H1 (cell line): Measurements from ENCODE around the gene IGLON5. TPM values are rescaled to one million over a fixed set of nuclear protein-coding genes. Genes with fewer than 3 reads are reported as not detected.

Experiments
- CTCF ChIA-PET: fragments of 300-600 bp; sonication (Branson Sonifier 250); formaldehyde crosslinking; loops from one replicate; lab custom pipeline; 2021; ENCODE audit not compliant: partially characterized antibody; lab: Charles Lee
- POLR2A ChIA-PET: fragments of 300-600 bp; sonication (Branson Sonifier 250); formaldehyde crosslinking; loops from one replicate; lab custom pipeline; 2021; ENCODE audit warnings: inconsistent platforms; ENCODE audit not compliant: partially characterized antibody; lab: Charles Lee
- DNase-seq, 2 experiments: peaks; one replicate each; pipeline versions ENCODE4 v3.0.0 to v3.0.0-alpha.2; 2010 to 2022; ENCODE audit warnings: low spot score in 2 of 2, low read depth in 1 of 2, mixed read lengths in 1 of 2
- FAIRE-seq: peaks from 2 replicates; lab custom pipeline; 2011; peaks lifted over from hg19 to GRCh38; lab: Jason Lieb, UNC
- H2AFZ ChIP-seq: 2 replicates; pipeline ENCODE4 v1.8.1; 2012; ENCODE audit warnings: low read length, inconsistent platforms
- H2AK5ac ChIP-seq: 2 replicates; pipeline ENCODE4 v1.6.1; 2013; ENCODE audit warnings: low read depth, low read length
- H2BK120ac ChIP-seq: replicated peaks from 2 replicates; pipeline ENCODE3; 2013; ENCODE audit warnings: low read depth, low read length, inconsistent platforms
- H2BK12ac ChIP-seq: 2 replicates; pipeline ENCODE4 v1.6.1; 2013; ENCODE audit warnings: low read depth, low read length
- H2BK15ac ChIP-seq: 2 replicates; pipeline ENCODE4 v1.6.1; 2013; ENCODE audit warnings: low read length
- H2BK20ac ChIP-seq: 2 replicates; pipeline ENCODE4 v1.6.1; 2013; ENCODE audit warnings: low read length
- H2BK5ac ChIP-seq: 2 replicates; pipeline ENCODE4 v1.6.1; 2013; ENCODE audit warnings: low read depth, low read length
- H3K14ac ChIP-seq: 2 replicates; pipeline ENCODE4 v1.6.1; 2013; ENCODE audit warnings: inconsistent platforms; ENCODE audit not compliant: insufficient read length
- H3K18ac ChIP-seq: 2 replicates; pipeline ENCODE4 v1.6.1; 2013; ENCODE audit warnings: low read length; ENCODE audit errors: extremely low read depth
- H3K23ac ChIP-seq: 2 replicates; pipeline ENCODE4 v1.6.1; 2013; ENCODE audit warnings: inconsistent platforms; ENCODE audit not compliant: insufficient read length
- H3K23me2 ChIP-seq: 2 replicates; pipeline ENCODE4 v1.6.1; 2013; ENCODE audit warnings: low read depth, low read length
- H3K27ac ChIP-seq: 2 replicates; pipeline ENCODE4 v1.6.1; 2011; ENCODE audit warnings: low read depth, low read length, inconsistent platforms
- H3K27me3 ChIP-seq, 4 experiments: replicated peaks in 1 of 4; 1 replicate in 1 of 4; 2 replicates in 3 of 4; pipeline versions ENCODE4 v1.6.1 to v1.8.1; 2011 to 2013; ENCODE audit warnings: low read length in 3 of 4, mild to moderate bottlenecking in 3 of 4, inconsistent platforms in 2 of 4, mixed read lengths in 2 of 4, moderate library complexity in 1 of 4; ENCODE audit not compliant: control insufficient read depth in 3 of 4, insufficient read depth in 3 of 4; ENCODE audit errors: extremely low read depth in 1 of 4
- H3K36me3 ChIP-seq, 4 experiments: 2 replicates each; pipeline versions ENCODE4 v1.6.1 to v1.8.1; 2011 to 2013; ENCODE audit warnings: mild to moderate bottlenecking in 4 of 4, low read length in 3 of 4, moderate library complexity in 2 of 4, control low read depth in 1 of 4, inconsistent platforms in 1 of 4; ENCODE audit not compliant: insufficient read depth in 4 of 4, control insufficient read depth in 2 of 4
- H3K4ac ChIP-seq: replicated peaks from 2 replicates; pipeline ENCODE3; 2013; ENCODE audit warnings: low read length, low read depth, mixed read lengths, inconsistent platforms; ENCODE audit not compliant: insufficient read length
- H3K4me1 ChIP-seq, 4 experiments: replicated peaks in 1 of 4; 1 replicate in 1 of 4; 2 replicates in 3 of 4; pipeline versions ENCODE4 v1.6.1 to v1.8.1; 2011 to 2013; ENCODE audit warnings: low read length in 3 of 4, inconsistent platforms in 2 of 4, mixed read lengths in 1 of 4; ENCODE audit not compliant: insufficient read depth in 4 of 4, control insufficient read depth in 3 of 4
- H3K4me2 ChIP-seq, 2 experiments: 2 replicates each; pipeline versions ENCODE4 v1.6.1 to v1.8.1; 2011 to 2013; ENCODE audit warnings: low read depth in 2 of 2, low read length in 2 of 2, control low read depth in 1 of 2, inconsistent platforms in 1 of 2, mild to moderate bottlenecking in 1 of 2; ENCODE audit not compliant: insufficient read depth in 1 of 2
- H3K4me3 ChIP-seq, 4 experiments: fragments of 200-600, 300-600 bp in 1 of 4; sonication (generic), shearing (Covaris generic), sonication (Bioruptor Twin) in 1 of 4; 2 replicates each; pipeline versions ENCODE4 v1.5.1 to v1.8.1; 2011 to 2016; ENCODE audit warnings: low read length in 4 of 4, low read depth in 3 of 4, control low read depth in 2 of 4, inconsistent platforms in 2 of 4, mild to moderate bottlenecking in 2 of 4, mixed read lengths in 1 of 4, moderate library complexity in 1 of 4; ENCODE audit not compliant: insufficient read depth in 2 of 4; ENCODE audit errors: extremely low read depth in 1 of 4
- H3K56ac ChIP-seq: replicated peaks from 2 replicates; pipeline ENCODE3; 2013; ENCODE audit warnings: low read depth, mild to moderate bottlenecking, mixed read lengths, low read length, inconsistent platforms; ENCODE audit not compliant: insufficient read length
- H3K79me1 ChIP-seq: 2 replicates; pipeline ENCODE4 v1.6.1; 2013; ENCODE audit warnings: low read depth, low read length, control low read depth
- H3K79me2 ChIP-seq, 2 experiments: 2 replicates each; pipeline versions ENCODE4 v1.6.1 to v1.8.1; 2012 to 2013; ENCODE audit warnings: low read length in 2 of 2, mild to moderate bottlenecking in 2 of 2, inconsistent platforms in 1 of 2; ENCODE audit not compliant: insufficient read depth in 2 of 2, control insufficient read depth in 1 of 2
- H3K9ac ChIP-seq, 4 experiments: replicated peaks in 1 of 4; 1 replicate in 1 of 4; 2 replicates in 3 of 4; pipeline versions ENCODE4 v1.6.1 to v1.8.1; 2011 to 2013; ENCODE audit warnings: low read depth in 3 of 4, low read length in 3 of 4, control low read depth in 2 of 4, mild to moderate bottlenecking in 2 of 4, moderate library complexity in 2 of 4, inconsistent platforms in 1 of 4; ENCODE audit errors: extremely low read depth in 1 of 4
- H3K9me3 ChIP-seq, 2 experiments: 2 replicates each; pipeline versions ENCODE4 v1.6.1 to v1.8.1; 2012 to 2013; ENCODE audit warnings: mild to moderate bottlenecking in 2 of 2, moderate library complexity in 2 of 2, control low read depth in 1 of 2, inconsistent platforms in 1 of 2, low read depth in 1 of 2, low read length in 1 of 2, mixed read lengths in 1 of 2; ENCODE audit not compliant: insufficient read depth in 2 of 2
- H4K20me1 ChIP-seq, 2 experiments: replicated peaks in 1 of 2; 2 replicates each; pipeline versions ENCODE3 to v1.8.1; 2011 to 2013; ENCODE audit warnings: inconsistent platforms in 2 of 2, low read length in 2 of 2, mild to moderate bottlenecking in 1 of 2; ENCODE audit not compliant: insufficient read depth in 2 of 2, control insufficient read depth in 1 of 2
- H4K5ac ChIP-seq: 2 replicates; pipeline ENCODE4 v1.6.1; 2013; ENCODE audit warnings: low read length, low read depth, mixed read lengths, inconsistent platforms; ENCODE audit not compliant: insufficient read length
- H4K8ac ChIP-seq: 2 replicates; pipeline ENCODE4 v1.8.0; 2013; ENCODE audit warnings: mild to moderate bottlenecking, moderate library complexity, low read length, inconsistent platforms; ENCODE audit not compliant: insufficient read depth; ENCODE audit errors: extremely low read depth
- H4K91ac ChIP-seq: replicated peaks from 2 replicates; pipeline ENCODE3; 2013; ENCODE audit warnings: low read length, mixed read lengths, inconsistent platforms; ENCODE audit not compliant: insufficient read length
- POLR2AphosphoS5 ChIP-seq: IDR thresholded peaks from 2 replicates; pipeline ENCODE4 v1.6.1; 2011; ENCODE audit warnings: low read depth, low read length
- SP1 ChIP-seq: IDR thresholded peaks from 2 replicates; pipeline ENCODE4 v1.6.1; 2011; ENCODE audit warnings: low read depth, low read length
- ZNF274 ChIP-seq: IDR thresholded peaks from 2 replicates; pipeline ENCODE4 v1.7.0; 2012; ENCODE audit warnings: low read length, borderline replicate concordance; ENCODE audit errors: extremely low read depth
- WGBS, 2 experiments: shearing (Covaris generic) in 1 of 2; methylation state at CpG; one replicate each; pipeline versions ENCODE4 v1.1.6 to v1.1.7; 2013 to 2015; ENCODE audit warnings: low lambda C conversion rate in 2 of 2, mixed read lengths in 2 of 2, inconsistent platforms in 1 of 2, low coverage in 1 of 2, missing lambda C conversion rate in 1 of 2; ENCODE audit not compliant: insufficient replicate concordance in 2 of 2, insufficient coverage in 1 of 2, insufficient read length in 1 of 2; ENCODE audit errors: extremely low coverage in 1 of 2, missing lambda C conversion rate in 1 of 2; 5-methylcytosine and 5-hydroxymethylcytosine counted together
- polyA plus RNA-seq, 7 experiments: library from polyadenylated mRNA; depleted of rRNA in 3 of 7; stranded (reverse) in 5 of 7; unstranded in 2 of 7; fragments of >200 nt in 5 of 7; fragments of 200-250 nt in 2 of 7; gene quantifications; 1 replicate in 5 of 7; 2 replicates in 1 of 7; 4 replicates in 1 of 7; pipeline versions ENCODE4 v1.2.1 to v1.2.3, GENCODE V29; 2011 to 2013; ENCODE audit warnings: missing spikeins in 2 of 7, mixed read lengths in 2 of 7
- total RNA-seq: library from RNA; stranded (reverse); fragmentation: NEBNext Ultra II Directional; extraction: Animal tissue kit (Norgen Biotek cat#: 25700); gene quantifications from 2 replicates; pipeline ENCODE4 v1.2.1, GENCODE V29; 2021

IGLON5 gene
- total and polyA plus RNA-seq, 2 of the 8 experiments (the other 6 are each of a cell fraction or from before 2014, with no cell fraction given) = 31.8 to 34.6 TPM

DNA sequence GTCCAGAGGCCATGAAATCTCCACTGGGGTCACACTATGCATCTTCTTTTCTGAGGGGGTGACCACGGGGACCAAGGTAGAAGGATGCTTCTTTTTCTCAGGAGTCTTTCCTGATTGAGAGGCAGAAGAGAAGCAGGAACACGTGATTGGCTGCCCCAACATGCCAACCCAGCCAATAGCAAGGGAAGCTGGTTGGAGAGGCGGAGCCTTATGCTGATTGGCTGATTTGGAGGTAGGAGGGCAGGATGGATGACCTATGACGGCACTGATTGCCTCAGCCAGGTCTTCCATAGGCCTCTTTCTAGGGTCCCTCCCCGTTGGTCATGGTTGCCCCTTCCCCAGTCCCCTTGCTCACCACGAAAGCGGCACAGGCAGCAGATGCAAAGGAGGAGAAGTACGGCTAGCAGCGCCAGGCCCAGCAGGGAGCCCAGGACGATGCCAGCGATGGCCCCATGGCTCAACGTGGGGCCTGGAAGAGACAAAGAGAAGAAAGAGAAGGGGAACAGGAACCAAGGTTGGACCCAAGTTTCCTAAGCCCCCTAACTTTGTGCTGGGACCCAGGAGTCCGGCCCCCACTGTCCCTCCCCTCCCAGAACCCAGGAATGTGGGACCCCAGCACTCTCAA lies 22.5 kb downstream of the IGLON5 start:
- 92% methylated on average over 13 of the region's 13 CpGs; no CpG with 5 or more reads in 1 of the 2 experiments for WGBS, 2 experiments
- Histone ChIP-seq H2BK5ac (no peak overlapping the region), H3K56ac (no peak overlapping the region), H3K27ac (no peak overlapping the region), H3K36me3 (peaks cover 0 to 16% (median 2%) of the 10 kb centered on the region in 4 experiments; a peak in 4 of 8 replicates), H3K23me2 (no peaks in the 10 kb centered on the region), H4K91ac (no peak overlapping the region), H2AK5ac (no peak overlapping the region), H2BK20ac (no peak overlapping the region), H2BK15ac (no peak overlapping the region), H3K14ac (no peak overlapping the region), H3K79me2 (no peaks in the 10 kb centered on the region), H4K20me1 (no peaks in the 10 kb centered on the region)
- no peak for TF ChIP-seq ZNF274
- no peak for TF ChIP-seq POLR2AphosphoS5
- TF ChIP-seq SP1 = peak; percentile 75; the same call in 1 of the 2 replicates
- TF ChIP-seq, all 59 proteins: peak for 1
- Histone ChIP-seq H3K4me3 (no peak overlapping the region), H3K4me2 (no peak overlapping the region), H2BK120ac (no peak overlapping the region), H3K23ac (no peak overlapping the region), H2BK12ac (no peak overlapping the region), H3K4ac (no peak overlapping the region), H3K79me1 (no peaks in the 10 kb centered on the region), H3K27me3 (no peaks in the 10 kb centered on the region), H3K4me1 (peaks cover 0 to 4% (median 0%) of the 10 kb centered on the region in 4 experiments; a peak in 2 of 7 replicates), H2AFZ (no peak overlapping the region), H3K9me3 (no peaks in the 10 kb centered on the region; a peak in 1 of 4 replicates), H4K5ac (no peak overlapping the region), H4K8ac (no peak overlapping the region), H3K9ac (no peak overlapping the region), H3K18ac (no peak overlapping the region)
- ChIA-PET POLR2A (interaction anchor here (0.5 to 1.2 kb wide), 2 partner anchors 41 to 592 kb away, joined by 3 read pairs; no protein-coding TSS in a partner anchor), CTCF (interaction anchor here (0.6 to 1.1 kb wide), 2 partner anchors 39 to 775 kb away, joined by 3 read pairs; no protein-coding TSS in a partner anchor)
- FAIRE-seq = peak; percentile 13
- DNase-seq = no peak
